ENCODE measurements around the gene DIO1.
"Not testable (repeated sequence)": the region's sequence is repeated elsewhere in the genome, so short reads cannot be mapped to it uniquely, and the experiment has no call there.

The DIO1 gene

GRCh38 chr1:53893999-53894636 is at the start of gene DIO1:
Gene DIO1, plus strand, starts transcription at chr1:53894187. Its CDS starts 24 bp downstream, at chr1:53894211.
- DNase-seq: no peak

DNA sequence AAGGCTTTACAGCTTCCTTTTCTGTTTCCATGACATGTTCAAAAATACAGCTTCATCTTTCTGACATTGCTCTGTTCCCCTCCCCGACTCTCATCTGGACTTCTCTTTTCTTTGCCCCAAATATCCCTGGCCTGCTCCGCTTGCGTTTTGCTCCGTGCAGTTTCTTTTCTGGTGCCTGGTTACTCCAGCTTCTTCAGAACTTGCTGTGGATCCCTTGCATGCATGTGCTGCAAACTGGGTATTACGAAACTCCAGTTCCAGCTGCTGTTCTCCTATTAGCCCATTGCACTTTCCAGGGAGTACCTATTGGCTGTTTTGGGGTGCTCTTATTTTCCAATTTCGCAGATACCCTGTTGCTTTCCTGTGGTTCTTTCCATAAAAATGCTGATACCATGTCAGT is 46.0 kb upstream of the DIO1 start:
- no peak for DNase-seq

- DNase-seq: no peak
Measured at GRCh38 chr1:53850082-53850673, 43.8 kb upstream of the DIO1 start.

GRCh38 chr1:53851571-53852285 is 42.3 kb upstream of the DIO1 start:
- no peak for DNase-seq

- no peak for DNase-seq
Measured at GRCh38 chr1:53860967-53861411, 33.0 kb upstream of the DIO1 start.

GRCh38 chr1:53862507-53862906 is 31.5 kb upstream of the DIO1 start:
- no peak for DNase-seq

GRCh38 chr1:53868565-53868964 is 25.4 kb upstream of the DIO1 start:
- no peak for DNase-seq

- DNase-seq: no peak
Measured at GRCh38 chr1:53869454-53870117, 24.4 kb upstream of the DIO1 start.

DNA sequence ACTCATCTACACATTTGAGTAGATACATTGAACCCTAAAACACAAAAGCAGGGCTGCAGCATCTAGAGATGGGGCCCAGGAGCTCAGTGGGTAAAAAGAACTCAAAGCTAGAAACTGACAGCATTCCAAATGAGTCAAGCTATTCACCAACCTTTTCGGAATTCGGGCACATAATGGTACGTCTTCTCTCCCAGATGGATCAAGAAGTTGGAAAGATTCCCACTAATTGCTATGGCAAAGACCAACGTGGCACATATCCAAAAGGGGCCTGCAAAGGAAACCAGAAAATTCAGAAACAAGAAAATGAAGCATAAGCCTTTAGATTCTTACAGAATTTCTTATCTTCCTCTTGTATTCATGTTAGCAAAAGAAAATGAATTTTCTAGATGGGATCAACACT is 22.8 kb upstream of the DIO1 start:
- DNase-seq: no peak

- no peak for DNase-seq
Measured at GRCh38 chr1:53871773-53872484, 22.1 kb upstream of the DIO1 start.

DNA sequence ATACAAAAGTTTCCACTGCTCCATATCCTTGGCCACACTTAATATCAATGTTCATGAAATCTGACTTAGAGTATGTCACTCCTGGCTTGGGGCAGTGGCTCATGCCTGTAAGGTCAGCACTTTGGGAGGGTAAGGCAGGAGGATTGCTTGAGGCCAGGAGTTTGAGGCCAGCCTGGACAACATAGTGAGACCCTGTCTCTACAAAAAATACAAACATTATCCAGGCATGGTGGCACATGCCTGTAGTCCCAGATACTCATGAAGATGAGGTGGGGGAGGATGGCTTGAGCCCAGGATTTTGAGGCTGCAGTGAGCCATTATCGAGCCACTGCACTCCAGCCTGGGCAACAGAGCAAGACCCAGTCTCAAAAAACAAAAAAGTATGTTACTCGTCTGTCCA is 18.8 kb upstream of the DIO1 start:
- not testable (repeated sequence) for DNase-seq

DNA sequence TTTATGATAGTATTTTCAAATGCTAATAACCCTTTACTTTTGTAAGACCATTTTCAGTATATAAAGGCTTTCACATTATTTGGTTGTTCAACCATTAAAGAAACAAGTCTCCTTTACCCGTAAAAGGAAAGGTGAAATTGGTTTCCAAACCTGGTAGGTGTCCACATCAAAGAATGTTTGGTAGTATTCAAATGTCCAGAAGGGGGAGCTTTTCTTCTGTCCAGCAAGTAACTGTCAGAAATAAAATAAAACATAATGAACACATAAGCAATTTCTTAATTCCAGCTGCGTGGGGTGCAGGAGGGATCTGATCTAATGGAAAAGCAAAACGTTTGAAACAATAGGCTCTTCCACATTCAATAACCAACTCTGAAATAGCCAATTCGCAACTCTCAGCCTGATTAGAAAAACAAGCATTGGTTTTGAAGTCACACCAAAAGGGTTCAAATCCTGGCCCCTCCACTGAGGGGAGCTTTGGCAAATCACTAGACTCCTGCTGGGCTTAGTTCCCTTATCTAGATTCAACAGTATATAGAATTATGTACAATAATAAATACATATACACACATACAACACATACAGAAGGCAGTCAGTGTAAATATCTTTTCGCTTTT is 15.4 kb upstream of the DIO1 start:
- no peak for DNase-seq

GRCh38 chr1:53881853-53882252 is 12.1 kb upstream of the DIO1 start:
- not testable (repeated sequence) for DNase-seq

- DNase-seq: not testable (repeated sequence)
Measured at GRCh38 chr1:53883600-53883999, 10.4 kb upstream of the DIO1 start.

- DNase-seq: no peak
Measured at GRCh38 chr1:53888681-53889080, 5.3 kb upstream of the DIO1 start.

- no peak for DNase-seq
Measured at GRCh38 chr1:53889304-53890298, 4.4 kb upstream of the DIO1 start, which contains the start of gene YIPF1. Gene YIPF1, minus strand, starts transcription at chr1:53889797. Its CDS starts 860 bp downstream, at chr1:53888937.

DNA sequence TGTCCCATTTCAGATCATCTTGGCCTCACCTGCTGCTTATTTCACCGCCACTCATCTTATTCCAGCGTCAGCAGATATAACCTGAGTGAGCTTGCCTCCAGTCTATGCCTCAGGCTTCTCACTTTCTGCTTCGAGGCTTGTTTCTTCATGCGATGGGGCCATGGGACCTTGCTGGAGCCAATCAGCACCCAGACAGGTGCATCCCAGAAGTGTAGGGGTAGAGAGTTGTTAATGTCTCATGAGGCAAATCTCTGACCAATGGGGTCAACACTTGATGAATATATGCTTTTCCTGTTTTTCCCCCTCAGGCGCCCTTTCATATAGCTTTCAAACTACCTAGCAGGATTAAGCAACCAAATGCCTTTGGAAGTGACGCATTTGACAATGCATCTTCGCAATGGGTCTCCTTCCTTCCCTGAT is 3.5 kb upstream of the DIO1 start:
- DNase-seq: no peak

- no peak for DNase-seq
Measured at GRCh38 chr1:53891018-53891417, 3.0 kb upstream of the DIO1 start.

- DNase-seq: no peak
Measured at GRCh38 chr1:53891678-53892077, 2.3 kb upstream of the DIO1 start.

DNA sequence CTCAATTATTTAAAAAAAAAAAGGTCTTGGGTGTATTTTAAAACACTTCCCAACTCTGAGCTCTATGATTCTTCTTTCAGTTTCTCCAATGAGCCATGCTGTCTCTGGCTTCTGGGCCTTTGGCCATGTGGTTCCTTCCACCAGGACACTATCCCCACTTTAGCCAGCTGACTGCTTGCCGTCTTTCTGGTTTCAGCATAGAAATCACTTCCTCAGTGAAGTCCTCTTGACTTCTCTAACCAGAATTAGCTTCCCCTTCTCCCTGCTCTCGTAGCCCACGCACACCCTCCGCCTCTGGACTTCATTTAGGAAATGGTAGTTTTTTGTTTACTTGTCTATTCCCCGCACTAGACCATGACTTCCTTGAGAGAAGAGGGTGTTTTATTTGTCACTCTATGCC is 1.1 kb upstream of the DIO1 start:
- no peak for DNase-seq

DNA sequence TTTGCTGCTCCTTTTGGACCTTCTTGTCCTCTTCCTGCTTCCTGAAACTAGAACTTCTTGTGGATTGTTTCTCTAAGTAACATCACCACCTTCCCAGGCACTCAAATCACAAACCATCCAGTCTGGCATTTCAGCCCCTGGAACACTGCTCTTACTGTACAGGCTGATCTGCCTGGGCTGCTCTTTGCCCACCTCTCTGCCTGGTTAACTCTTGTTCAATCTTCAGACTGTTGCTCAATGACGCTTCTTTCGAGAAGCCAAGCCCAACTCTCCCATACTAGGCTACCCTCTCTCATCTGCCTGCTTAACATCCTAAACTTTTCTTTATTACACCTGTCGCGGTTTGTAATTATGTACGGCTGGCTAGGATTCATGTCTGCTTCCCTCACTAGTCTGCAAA is 657 bp downstream of the DIO1 start:
- DNase-seq: no peak

All from cortex of kidney (tissue), 1 donor.